ENCODE data around the gene COMT. TPM values are rescaled to one million over a fixed set of nuclear protein-coding genes. Genes with fewer than 3 reads are reported as not detected.

COMT gene
- total and polyA plus RNA-seq, 9 of the 15 experiments (the other 6 are each of a cell fraction or from before 2014, with no cell fraction given): 12.5 to 351 (median 155) TPM

DNA sequence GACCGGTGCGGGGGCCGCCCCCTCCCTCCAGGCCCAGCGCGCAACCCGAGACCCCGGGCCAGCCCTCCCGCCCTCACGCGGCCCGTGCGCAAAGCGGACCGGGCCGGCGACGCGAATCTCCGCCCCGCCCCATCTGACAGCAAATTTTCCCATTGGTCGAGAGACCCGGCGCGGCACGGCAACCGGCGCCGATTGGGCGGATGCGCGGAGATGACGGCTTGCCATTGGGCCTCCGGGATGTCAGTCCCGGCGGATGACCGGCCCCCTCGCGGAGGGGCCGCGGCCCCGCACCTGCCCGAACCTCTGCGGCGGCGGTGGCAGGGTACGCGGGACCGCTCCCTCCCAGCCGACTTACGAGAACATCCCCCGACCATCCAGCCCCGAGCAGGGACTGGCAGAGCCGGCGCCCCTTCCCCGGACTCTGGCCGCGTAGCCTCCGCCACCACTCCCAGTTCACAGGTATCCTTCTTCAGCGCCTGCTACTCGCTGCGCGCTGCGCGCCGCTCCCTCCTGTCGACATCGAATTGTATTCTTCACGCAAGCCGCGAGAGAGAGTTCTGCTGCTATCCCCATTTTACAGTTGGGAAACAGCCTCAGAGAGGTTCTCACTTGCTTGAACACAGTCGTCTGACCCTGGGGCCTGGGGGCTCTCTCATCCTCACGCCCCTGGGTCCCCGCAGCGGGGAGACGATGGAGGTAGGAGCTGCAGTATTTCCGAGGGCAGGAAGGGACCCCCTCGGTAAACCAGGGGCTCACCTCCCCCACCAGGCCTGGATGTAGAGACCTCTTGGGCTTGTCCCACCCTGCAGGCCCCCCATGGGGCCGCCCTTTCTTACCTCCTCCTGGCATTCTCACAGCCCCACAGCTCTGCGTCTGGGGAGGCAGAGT is 75.4 kb downstream of the COMT start, which contains the start of gene ARVCF (continued):
- no peak for TF ChIP-seq ZNF77 (CRISPR knock-in tag; IDR thresholded peaks at IDR 0.05)
- TF ChIP-seq, protein P1, sequence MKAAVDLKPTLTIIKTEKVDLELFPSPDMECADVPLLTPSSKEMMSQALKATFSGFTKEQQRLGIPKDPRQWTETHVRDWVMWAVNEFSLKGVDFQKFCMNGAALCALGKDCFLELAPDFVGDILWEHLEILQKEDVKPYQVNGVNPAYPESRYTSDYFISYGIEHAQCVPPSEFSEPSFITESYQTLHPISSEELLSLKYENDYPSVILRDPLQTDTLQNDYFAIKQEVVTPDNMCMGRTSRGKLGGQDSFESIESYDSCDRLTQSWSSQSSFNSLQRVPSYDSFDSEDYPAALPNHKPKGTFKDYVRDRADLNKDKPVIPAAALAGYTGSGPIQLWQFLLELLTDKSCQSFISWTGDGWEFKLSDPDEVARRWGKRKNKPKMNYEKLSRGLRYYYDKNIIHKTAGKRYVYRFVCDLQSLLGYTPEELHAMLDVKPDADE (conservative IDR thresholded peaks at IDR 0.05; ENCODE audit: control insufficient read depth, low read depth, low read length): no peak
- no peak for TF ChIP-seq GABPB2 (CRISPR knock-in tag; conservative IDR thresholded peaks at IDR 0.05)
- TF ChIP-seq SRF (CRISPR knock-in tag; IDR thresholded peaks at IDR 0.05): no peak
- TF ChIP-seq, protein P2, sequence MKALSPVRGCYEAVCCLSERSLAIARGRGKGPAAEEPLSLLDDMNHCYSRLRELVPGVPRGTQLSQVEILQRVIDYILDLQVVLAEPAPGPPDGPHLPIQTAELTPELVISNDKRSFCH (CRISPR knock-in tag; IDR thresholded peaks at IDR 0.05): no peak
- TF ChIP-seq, protein P2 (tag; IDR thresholded peaks at IDR 0.05): no peak
- no peak for TF ChIP-seq BCOR (IDR thresholded peaks at IDR 0.05)
- TF ChIP-seq FOXK2 (conservative IDR thresholded peaks at IDR 0.05 in 1 of 2, IDR thresholded peaks at IDR 0.05 in 1 of 2; ENCODE audit: low read depth in 2 of 2): no peak
- TF ChIP-seq RAD21 (CRISPR knock-in tag; conservative IDR thresholded peaks at IDR 0.05 in 1 of 2, IDR thresholded peaks at IDR 0.05 in 1 of 2): peak in 1 of 2 experiments; percentile 13; a peak in 1 of 4 replicates
- TF ChIP-seq BRD9 (IDR thresholded peaks at IDR 0.05; ENCODE audit: low read depth, partially characterized antibody): no peak
- TF ChIP-seq CEBPB (tag; IDR thresholded peaks at IDR 0.05): no peak; the same call in 1 of the 2 replicates
- TF ChIP-seq KAT2B (IDR thresholded peaks at IDR 0.05; ENCODE audit: low read depth, low read length): no peak
- TF ChIP-seq, protein P3, sequence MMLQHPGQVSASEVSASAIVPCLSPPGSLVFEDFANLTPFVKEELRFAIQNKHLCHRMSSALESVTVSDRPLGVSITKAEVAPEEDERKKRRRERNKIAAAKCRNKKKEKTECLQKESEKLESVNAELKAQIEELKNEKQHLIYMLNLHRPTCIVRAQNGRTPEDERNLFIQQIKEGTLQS (IDR thresholded peaks at IDR 0.05): no peak
- TF ChIP-seq, protein P3 (CRISPR knock-in tag; conservative IDR thresholded peaks at IDR 0.05): no peak
